Astrocyte (in vitro differentiated cells and primary cell): ENCODE measurements around the gene PCDHGA1. TPM values are rescaled to one million over a fixed set of nuclear protein-coding genes. Genes with fewer than 3 reads are reported as not detected.

Source experiments
- DNase-seq: peaks from one replicate; pipeline ENCODE4 v3.0.0-alpha.2; 2010; ENCODE audit warnings: low read depth
- FAIRE-seq: peaks from 2 replicates; lab custom pipeline; 2011; peaks lifted over from hg19 to GRCh38; lab: Jason Lieb, UNC
- H2AFZ ChIP-seq: 2 replicates; pipeline ENCODE4 v1.6.0; 2012; ENCODE audit warnings: low read depth, low read length, inconsistent platforms
- H3K27ac ChIP-seq: 2 replicates; pipeline ENCODE4 v1.5.1; 2011; ENCODE audit warnings: low read depth, low read length, inconsistent platforms
- H3K27me3 ChIP-seq: 2 replicates; pipeline ENCODE4 v1.6.0; 2011; ENCODE audit warnings: low read length, inconsistent platforms; ENCODE audit not compliant: insufficient read depth
- H3K36me3 ChIP-seq: 2 replicates; pipeline ENCODE4 v1.5.1; 2011; ENCODE audit warnings: low read length, inconsistent platforms; ENCODE audit not compliant: insufficient read depth
- H3K4me1 ChIP-seq: 2 replicates; pipeline ENCODE4 v1.5.1; 2011; ENCODE audit warnings: low read length, inconsistent platforms; ENCODE audit not compliant: insufficient read depth
- H3K4me2 ChIP-seq: 2 replicates; pipeline ENCODE4 v1.6.0; 2012; ENCODE audit warnings: low read length, inconsistent platforms
- H3K4me3 ChIP-seq: 2 replicates; pipeline ENCODE4 v1.5.1; 2011; ENCODE audit warnings: low read depth, mild to moderate bottlenecking, low read length, inconsistent platforms; ENCODE audit not compliant: insufficient read depth
- H3K79me2 ChIP-seq: 2 replicates; pipeline ENCODE4 v1.6.0; 2012; ENCODE audit warnings: mild to moderate bottlenecking, low read length, inconsistent platforms; ENCODE audit not compliant: insufficient read depth
- H3K9ac ChIP-seq: 2 replicates; pipeline ENCODE4 v1.6.0; 2012; ENCODE audit warnings: mild to moderate bottlenecking, low read length, inconsistent platforms
- H3K9me3 ChIP-seq: 2 replicates; pipeline ENCODE4 v1.5.1; 2012; ENCODE audit warnings: low read depth, mild to moderate bottlenecking, low read length, inconsistent platforms; ENCODE audit not compliant: insufficient read depth
- H4K20me1 ChIP-seq: 2 replicates; pipeline ENCODE4 v1.6.0; 2012; ENCODE audit warnings: low read length, inconsistent platforms; ENCODE audit not compliant: insufficient read depth
- H3K27ac Mint-ChIP-seq: one replicate; pipeline ENCODE4 v1.8.0; 2021; ENCODE audit warnings: mild to moderate bottlenecking, mixed read lengths; ENCODE audit not compliant: unreplicated experiment
- H3K27me3 Mint-ChIP-seq: one replicate; pipeline ENCODE4 v1.8.0; 2021; ENCODE audit warnings: low read depth, mixed read lengths; ENCODE audit not compliant: unreplicated experiment
- H3K36me3 Mint-ChIP-seq: one replicate; pipeline ENCODE4 v1.8.0; 2021; ENCODE audit warnings: low read depth, mixed read lengths; ENCODE audit not compliant: unreplicated experiment
- H3K4me1 Mint-ChIP-seq: one replicate; pipeline ENCODE4 v1.8.0; 2021; ENCODE audit warnings: low read depth, mixed read lengths; ENCODE audit not compliant: unreplicated experiment
- H3K4me3 Mint-ChIP-seq: one replicate; pipeline ENCODE4 v1.8.0; 2021; ENCODE audit warnings: mild to moderate bottlenecking, moderate library complexity, mixed read lengths; ENCODE audit not compliant: unreplicated experiment
- H3K9me3 Mint-ChIP-seq: one replicate; pipeline ENCODE4 v1.8.0; 2021; ENCODE audit warnings: mild to moderate bottlenecking, mixed read lengths; ENCODE audit not compliant: unreplicated experiment
- CTCF ChIP-seq: IDR thresholded peaks from 2 replicates; pipeline ENCODE4 v1.5.1; 2011; ENCODE audit warnings: low read depth, mild to moderate bottlenecking, inconsistent platforms, low read length, moderate library complexity; ENCODE audit not compliant: insufficient read depth
- EZH2 ChIP-seq: IDR thresholded peaks from 2 replicates; pipeline ENCODE4 v1.6.1; 2012; ENCODE audit warnings: mild to moderate bottlenecking, low read length, inconsistent platforms; ENCODE audit not compliant: insufficient read depth
- total RNA-seq: library from RNA; stranded (reverse); gene quantifications from 2 replicates; pipeline ENCODE4 v1.2.1, GENCODE V29; 2021

The PCDHGA1 gene
- total RNA-seq, 1 donor from 2014 or later, result 0.27 TPM

DNA sequence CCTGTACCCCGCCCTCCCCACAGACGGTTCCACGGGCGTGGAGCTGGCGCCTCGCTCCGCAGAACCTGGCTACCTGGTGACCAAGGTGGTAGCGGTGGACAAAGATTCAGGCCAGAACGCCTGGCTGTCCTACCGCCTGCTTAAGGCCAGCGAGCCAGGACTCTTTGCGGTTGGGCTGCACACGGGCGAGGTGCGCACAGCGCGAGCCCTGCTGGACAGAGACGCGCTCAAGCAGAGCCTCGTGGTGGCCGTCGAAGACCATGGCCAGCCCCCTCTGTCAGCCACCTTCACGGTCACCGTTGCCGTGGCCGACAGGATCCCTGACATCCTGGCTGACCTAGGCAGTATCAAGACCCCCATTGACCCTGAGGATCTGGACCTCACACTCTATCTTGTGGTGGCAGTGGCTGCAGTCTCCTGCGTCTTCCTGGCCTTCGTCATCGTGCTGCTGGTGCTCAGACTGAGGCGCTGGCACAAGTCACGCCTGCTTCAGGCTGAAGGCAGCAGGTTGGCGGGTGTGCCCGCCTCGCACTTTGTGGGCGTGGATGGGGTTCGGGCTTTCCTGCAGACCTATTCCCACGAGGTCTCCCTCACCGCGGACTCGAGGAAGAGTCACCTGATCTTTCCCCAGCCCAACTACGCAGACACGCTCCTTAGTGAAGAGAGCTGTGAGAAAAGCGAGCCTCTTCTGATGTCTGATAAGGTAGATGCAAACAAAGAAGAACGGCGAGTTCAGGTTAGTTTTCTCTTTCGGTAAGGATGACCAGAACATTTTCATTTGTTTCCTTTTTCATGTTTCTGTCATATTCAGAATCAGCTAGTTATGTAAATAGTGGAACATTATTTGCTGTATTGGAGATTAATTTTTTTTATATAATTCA lies 35.9 kb downstream of the PCDHGA1 start:
- H3K4me1 ChIP-seq, result no peaks in the 10 kb centered on the region
- DNase-seq (no peak), FAIRE-seq (no peak)
- H3K27ac Mint-ChIP-seq, result no peak overlapping the region
- H3K36me3 Mint-ChIP-seq, result peaks cover 9% of the 10 kb centered on the region
- peaks cover 52% of the 10 kb centered on the region for H3K9me3 ChIP-seq
- H3K27me3 Mint-ChIP-seq, result no peaks in the 10 kb centered on the region
- H3K4me3 Mint-ChIP-seq, result no peak overlapping the region
- H4K20me1 ChIP-seq, result no peaks in the 10 kb centered on the region
- H2AFZ ChIP-seq, result no peak overlapping the region
- peaks cover 18% of the 10 kb centered on the region for H3K27me3 ChIP-seq
- no peaks in the 10 kb centered on the region for H3K36me3 ChIP-seq
- no peak overlapping the region for H3K4me3 ChIP-seq
- peaks cover 20% of the 10 kb centered on the region for H3K9me3 Mint-ChIP-seq
- H3K27ac ChIP-seq, result no peak overlapping the region
- H3K79me2 ChIP-seq, result no peaks in the 10 kb centered on the region
- TF ChIP-seq EZH2 (no peak), CTCF (no peak)
- H3K4me2 ChIP-seq, result no peak overlapping the region
- H3K4me1 Mint-ChIP-seq, result no peaks in the 10 kb centered on the region
- no peak overlapping the region for H3K9ac ChIP-seq

DNA sequence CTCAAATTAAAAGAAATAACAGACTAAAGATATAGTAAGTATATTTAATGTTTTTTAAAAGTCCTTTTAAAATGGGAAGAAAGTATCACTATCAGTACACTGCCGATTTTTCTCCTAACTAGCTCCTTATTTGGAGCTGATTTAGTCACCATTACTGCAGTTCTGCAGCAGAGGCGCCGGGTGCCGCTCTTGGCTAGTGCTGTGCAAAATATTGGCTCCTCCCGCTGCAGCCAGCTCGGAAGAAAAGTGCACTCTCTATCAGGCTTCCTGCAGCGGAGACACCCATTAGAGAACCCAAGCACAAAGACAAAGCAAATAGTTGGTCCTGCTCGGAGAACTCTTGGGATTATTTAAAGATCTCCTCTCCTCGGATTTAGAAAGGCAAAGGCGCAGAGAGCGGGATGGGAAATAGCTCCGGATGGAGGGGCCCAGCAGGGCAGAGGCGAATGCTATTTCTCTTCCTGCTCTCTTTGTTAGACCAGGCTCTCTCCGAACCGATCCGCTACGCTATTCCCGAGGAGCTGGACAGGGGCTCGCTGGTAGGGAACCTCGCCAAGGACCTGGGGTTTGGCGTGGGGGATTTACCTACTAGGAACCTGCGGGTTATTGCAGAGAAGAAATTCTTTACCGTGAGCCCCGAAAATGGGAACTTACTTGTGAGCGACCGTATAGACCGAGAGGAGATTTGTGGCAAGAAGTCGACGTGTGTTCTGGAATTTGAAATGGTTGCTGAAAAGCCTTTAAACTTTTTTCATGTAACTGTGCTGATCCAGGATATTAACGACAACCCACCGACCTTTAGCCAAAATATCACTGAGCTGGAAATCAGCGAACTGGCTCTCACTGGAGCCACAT lies 39.9 kb downstream of the PCDHGA1 start, which contains the start of gene PCDHGB3:
TSS of gene PCDHGB3 (plus strand) at position 249 of the 855 bp plus-strand sequence. CDS start at position 402, 153 bp downstream.
- FAIRE-seq, result peak; percentile 13
- no peaks in the 10 kb centered on the region for H4K20me1 ChIP-seq
- Mint-ChIP-seq H3K27ac (no peak within 1 kb of the TSS), H3K4me1 (no peaks in the 10 kb centered on the region), H3K36me3 (peaks cover 5% of the 10 kb centered on the region), H3K27me3 (no peaks in the 10 kb centered on the region), H3K4me3 (no peak within 1 kb of the TSS), H3K9me3 (peaks cover 27% of the 10 kb centered on the region)
- peak; percentile 38 for TF ChIP-seq CTCF
- TF ChIP-seq EZH2, result no peak
- peak within 1 kb of the TSS; percentile 62 for H3K9ac ChIP-seq
- H3K4me3 ChIP-seq, result peak within 1 kb of the TSS; percentile 51
- H3K27ac ChIP-seq, result no peak within 1 kb of the TSS
- DNase-seq, result peak; percentile 39
- peaks cover 56% of the 10 kb centered on the region for H3K9me3 ChIP-seq
- H3K36me3 ChIP-seq, result no peaks in the 10 kb centered on the region
- peak within 1 kb of the TSS; percentile 63 for H2AFZ ChIP-seq
- peaks cover 2% of the 10 kb centered on the region for H3K27me3 ChIP-seq
- no peaks in the 10 kb centered on the region for H3K4me1 ChIP-seq
- no peaks in the 10 kb centered on the region for H3K79me2 ChIP-seq
- peak within 1 kb of the TSS; percentile 81 for H3K4me2 ChIP-seq
